ENCODE measurements around the gene GFY.

Gene GFY

GRCh38 chr19:49408816-49409440 is 16.3 kb upstream of the GFY start:
- DNase-seq = no peak

GRCh38 chr19:49409441-49410029 is 15.7 kb upstream of the GFY start:
- DNase-seq = no peak

- DNase-seq = no peak
These were observed 13.4 kb upstream of the GFY start for GRCh38 chr19:49411681-49412326.

GRCh38 chr19:49413348-49413747 is 11.8 kb upstream of the GFY start:
- DNase-seq = no peak

GRCh38 chr19:49414256-49414655 is 10.9 kb upstream of the GFY start:
- DNase-seq = no peak

- DNase-seq = no peak
These were observed 9.9 kb upstream of the GFY start for GRCh38 chr19:49415102-49415809.

GRCh38 chr19:49415810-49416200 is 9.4 kb upstream of the GFY start:
- no peak for DNase-seq

- no peak for DNase-seq
These were observed 8.1 kb upstream of the GFY start for GRCh38 chr19:49417088-49417487.

- DNase-seq = no peak
These were observed 6.7 kb upstream of the GFY start for GRCh38 chr19:49418511-49418910.

- DNase-seq = no peak
These were observed 6.0 kb upstream of the GFY start for GRCh38 chr19:49419173-49419572.

- DNase-seq = no peak
These were observed 5.0 kb upstream of the GFY start for GRCh38 chr19:49420227-49420626.

- DNase-seq = peak in 5 of 51 donors; percentile 3 to 10 (median 7)
These were observed 3.9 kb upstream of the GFY start for GRCh38 chr19:49421039-49421877.

- DNase-seq = no peak
These were observed 3.3 kb upstream of the GFY start for GRCh38 chr19:49421878-49422202.

GRCh38 chr19:49422407-49423070 is 2.6 kb upstream of the GFY start:
- peak in 3 of 51 donors; percentile 9 to 14 (median 12) for DNase-seq

- DNase-seq = no peak
These were observed 1.9 kb upstream of the GFY start, which contains the start of gene PTH2 for GRCh38 chr19:49423071-49423984. TSS of gene PTH2 (minus strand) at chr19:49423441. CDS start at chr19:49423339, 102 bp downstream.

- DNase-seq = no peak
These were observed 1.2 kb upstream of the GFY start for GRCh38 chr19:49423985-49424303.

- no peak for DNase-seq
These were observed 869 bp downstream of the GFY start for GRCh38 chr19:49425922-49426592.

- no peak for DNase-seq
These were observed 2.2 kb downstream of the GFY start for GRCh38 chr19:49427339-49427738.

- DNase-seq = peak in 1 of 51 donors; percentile 8
These were observed 2.8 kb downstream of the GFY start for GRCh38 chr19:49427855-49428546.

All from hypothalamus (tissue), 51 donors.